Skeletal muscle satellite cell (primary cell): ENCODE data around the gene ZNF177. TPM values are rescaled to one million over a fixed set of nuclear protein-coding genes. Genes with fewer than 3 reads are reported as not detected.
"Not testable (repeated sequence)": the region's sequence is repeated elsewhere in the genome, so short reads cannot be mapped to it uniquely, and the experiment has no call there.

ENCODE experiments used
- H3K27me3 ChIP-seq: 2 replicates; pipeline ENCODE4 v1.7.0; 2013; ENCODE audit warnings: low read length; ENCODE audit not compliant: control insufficient read depth, insufficient read depth
- H3K36me3 ChIP-seq: 2 replicates; pipeline ENCODE4 v1.7.0; 2013; ENCODE audit warnings: mild to moderate bottlenecking, control low read depth, low read length; ENCODE audit not compliant: insufficient read depth
- H3K4me1 ChIP-seq: 2 replicates; pipeline ENCODE4 v1.7.0; 2013; ENCODE audit warnings: low read length; ENCODE audit not compliant: control insufficient read depth, insufficient read depth
- H3K4me2 ChIP-seq: 2 replicates; pipeline ENCODE4 v1.7.0; 2013; ENCODE audit warnings: mild to moderate bottlenecking, low read length
- H3K4me3 ChIP-seq: 2 replicates; pipeline ENCODE4 v1.7.0; 2013; ENCODE audit warnings: low read length
- H3K9ac ChIP-seq: 2 replicates; pipeline ENCODE4 v1.7.0; 2013; ENCODE audit warnings: mild to moderate bottlenecking, low read depth, low read length, moderate library complexity
- H3K9me3 ChIP-seq: replicated peaks from 2 replicates; pipeline ENCODE4 v1.7.0; 2013; ENCODE audit warnings: mild to moderate bottlenecking, control low read depth, low read length
- total RNA-seq: library from RNA; depleted of rRNA; stranded (reverse); fragments of >200 nt; gene quantifications from 2 replicates; pipeline ENCODE4 v1.2.3, GENCODE V29; 2012; rRNA removed

Gene ZNF177
- total RNA-seq = 0.44 and 0.51 TPM in 2 replicates

DNA sequence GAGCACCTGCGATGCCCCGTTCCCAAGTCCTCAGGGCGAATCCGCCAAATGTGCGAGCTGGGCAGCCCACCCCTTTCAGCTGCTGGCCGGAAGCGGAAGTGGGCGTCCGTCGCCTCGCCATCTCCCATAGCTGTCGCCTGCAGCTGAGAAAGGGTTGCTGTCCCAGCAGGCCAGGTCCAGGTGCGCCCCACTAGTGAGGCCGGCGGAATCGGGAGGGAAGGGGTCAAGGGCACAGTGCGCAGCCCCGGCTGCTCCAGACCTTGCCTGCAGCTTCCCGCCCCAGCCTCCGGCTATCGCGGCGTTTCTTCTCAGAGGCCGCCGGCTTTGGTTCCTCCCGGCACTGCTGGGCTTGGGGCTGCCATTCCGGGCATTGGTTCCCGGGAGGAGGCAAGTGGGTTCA is at the start of gene ZNF177:
ZNF177 (plus strand) TSS at position 109 of the 400 bp plus-strand sequence. CDS start 15,299 bp downstream, outside the sequence.
- Histone ChIP-seq H3K4me2 (peak within 1 kb of the TSS; percentile 75), H3K36me3 (no peaks in the 10 kb centered on the region), H3K27me3 (no peaks in the 10 kb centered on the region), H3K9me3 (peaks cover 15% of the 10 kb centered on the region), H3K9ac (peak within 1 kb of the TSS; percentile 10), H3K4me1 (no peaks in the 10 kb centered on the region), H3K4me3 (peak within 1 kb of the TSS; percentile 64)

DNA sequence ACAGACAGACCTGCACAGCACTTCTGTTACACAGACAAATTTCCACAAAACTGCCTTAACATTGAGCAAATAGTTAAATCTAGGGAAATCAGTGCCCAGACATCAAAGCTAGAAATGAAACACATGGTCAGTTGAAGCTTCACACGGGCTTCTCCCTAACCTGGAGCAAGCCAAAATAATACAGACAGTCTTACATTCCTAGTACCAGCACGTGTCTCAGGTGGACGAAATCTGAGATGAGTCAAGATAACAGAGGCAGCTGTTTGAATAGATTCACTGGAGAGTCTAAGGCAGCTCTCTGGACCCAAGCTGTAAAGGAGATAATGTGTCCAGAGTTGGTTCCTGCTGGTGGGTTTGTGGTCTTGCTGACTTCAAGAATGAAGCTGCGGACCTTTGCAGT is 49.1 kb upstream of the ZNF177 start:
- Histone ChIP-seq H3K4me1 (no peaks in the 10 kb centered on the region), H3K4me3 (no peak overlapping the region), H3K27me3 (no peaks in the 10 kb centered on the region), H3K36me3 (no peaks in the 10 kb centered on the region), H3K4me2 (no peak overlapping the region), H3K9ac (no peak overlapping the region), H3K9me3 (peaks cover 2% of the 10 kb centered on the region)

- H3K4me3 ChIP-seq = no peak overlapping the region
- peaks cover 4% of the 10 kb centered on the region for H3K4me1 ChIP-seq
- peaks cover 4% of the 10 kb centered on the region for H3K9me3 ChIP-seq
Observed at GRCh38 chr19:9321338-9321737, 41.5 kb upstream of the ZNF177 start.

DNA sequence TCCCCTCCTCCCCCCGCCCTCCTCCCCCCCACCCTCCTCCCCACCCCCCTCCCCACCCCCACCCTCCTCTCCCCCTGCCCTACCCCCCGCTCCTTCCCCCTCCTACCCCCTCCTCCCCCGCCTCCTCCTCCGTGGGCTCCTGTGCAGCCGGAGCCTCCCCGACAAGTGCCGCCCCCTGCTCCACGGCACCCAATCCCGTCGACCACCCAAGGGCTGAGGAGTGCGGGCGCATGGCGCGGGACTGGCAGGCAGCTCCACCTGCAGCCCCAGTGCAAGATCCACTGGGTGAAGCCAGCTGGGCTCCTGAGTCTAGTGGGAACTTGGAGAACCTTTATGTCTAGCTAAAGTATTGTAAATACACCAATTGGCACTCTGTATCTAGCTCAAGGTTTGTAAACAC is 41.1 kb upstream of the ZNF177 start:
- H3K27me3 ChIP-seq, H3K4me3 ChIP-seq, H3K4me1 ChIP-seq, H3K9me3 ChIP-seq, H3K9ac ChIP-seq, H3K36me3 ChIP-seq, H3K4me2 ChIP-seq: not testable (repeated sequence)

More at GRCh38 chr19:9321338-9321737, 41.5 kb upstream of the ZNF177 start:
- Histone ChIP-seq H3K4me2 (no peak overlapping the region), H3K27me3 (no peaks in the 10 kb centered on the region), H3K9ac (no peak overlapping the region), H3K36me3 (no peaks in the 10 kb centered on the region)

DNA sequence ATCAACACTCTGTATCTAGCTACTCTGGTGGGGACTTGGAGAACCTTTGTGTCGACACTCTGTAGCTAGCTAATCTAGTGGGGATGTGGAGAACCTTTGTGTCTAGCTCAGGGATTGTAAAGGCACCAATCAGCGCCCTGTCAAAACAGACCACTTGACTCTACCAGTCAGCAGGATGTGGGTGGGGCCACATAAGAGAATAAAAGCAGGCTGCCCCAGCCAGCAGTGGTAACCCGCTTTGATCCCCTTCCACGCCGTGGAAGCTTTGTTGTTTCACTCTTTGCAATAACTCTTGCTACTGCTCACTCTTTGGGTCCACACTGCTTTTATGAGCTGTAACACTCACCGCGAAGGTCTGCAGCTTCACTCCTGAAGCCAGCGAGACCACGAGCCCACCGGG is 40.6 kb upstream of the ZNF177 start:
- not testable (repeated sequence) for H3K4me2 ChIP-seq, H3K36me3 ChIP-seq, H3K4me3 ChIP-seq, H3K9ac ChIP-seq, H3K27me3 ChIP-seq, H3K9me3 ChIP-seq, H3K4me1 ChIP-seq

DNA sequence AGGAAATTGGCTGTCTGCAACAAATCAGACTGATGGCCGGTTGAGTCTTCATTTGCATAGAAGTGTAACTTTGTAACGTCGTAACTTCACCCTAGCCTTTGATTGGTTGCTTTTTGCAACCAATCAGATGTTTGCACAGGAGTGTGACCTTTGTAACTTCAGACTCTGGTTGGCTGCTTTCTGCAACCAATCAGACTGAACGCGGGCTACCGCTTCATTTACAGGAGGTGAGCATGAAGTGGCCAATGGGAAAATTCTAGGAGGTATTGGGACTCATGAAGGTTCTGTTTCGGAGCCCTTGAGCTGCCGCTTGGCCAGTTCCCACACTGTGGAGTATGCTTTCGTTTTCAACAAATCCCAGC is 39.3 kb upstream of the ZNF177 start:
- Histone ChIP-seq H3K9ac (peak overlapping the region; percentile 90), H3K27me3 (no peaks in the 10 kb centered on the region), H3K9me3 (peaks cover 6% of the 10 kb centered on the region), H3K4me3 (peak overlapping the region; percentile 97), H3K36me3 (peaks cover 2% of the 10 kb centered on the region), H3K4me2 (peak overlapping the region; percentile 88), H3K4me1 (peaks cover 4% of the 10 kb centered on the region)

DNA sequence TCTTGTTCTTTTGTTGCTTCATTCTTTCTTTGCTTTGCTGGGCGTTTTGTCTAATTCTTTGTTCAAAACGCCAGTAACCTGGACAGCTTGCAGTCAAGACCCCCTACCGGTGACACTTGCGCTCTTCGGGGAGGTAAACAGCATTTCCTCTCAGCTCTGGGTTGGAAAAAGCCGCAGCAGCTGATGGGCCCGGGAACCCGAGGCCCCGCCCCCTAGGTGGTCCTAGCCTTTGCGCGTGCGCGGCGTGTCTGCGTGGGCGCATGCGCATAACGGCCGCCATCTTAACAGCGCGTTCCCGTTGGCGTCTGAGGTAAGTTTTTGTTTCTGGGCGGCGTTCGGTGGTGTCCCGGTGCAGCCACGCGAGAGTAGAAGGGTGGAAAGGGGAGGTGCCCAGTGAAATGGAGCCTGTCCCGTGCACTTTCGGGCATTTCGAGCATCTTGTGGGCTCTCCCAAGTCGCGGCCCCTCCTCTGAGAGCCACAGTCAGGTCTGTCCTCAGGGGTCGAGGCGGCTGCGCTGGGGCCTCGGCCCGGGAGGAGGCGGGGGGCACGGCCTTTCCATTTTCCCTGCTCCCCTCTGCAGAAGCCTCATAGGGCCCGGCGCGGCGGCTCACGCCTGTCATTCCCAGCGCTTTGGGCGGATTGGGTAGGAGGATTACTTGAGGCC is 38.8 kb upstream of the ZNF177 start, which contains the start of gene ZNF559:
ZNF559 (plus strand) TSS at position 261 of the 665 bp plus-strand sequence. CDS start 14,371 bp downstream, outside the sequence.
- Histone ChIP-seq H3K4me3 (peak within 1 kb of the TSS; percentile 97), H3K27me3 (no peaks in the 10 kb centered on the region), H3K36me3 (peaks cover 4% of the 10 kb centered on the region), H3K9ac (peak within 1 kb of the TSS; percentile 90), H3K4me2 (peak within 1 kb of the TSS; percentile 88), H3K4me1 (peaks cover 4% of the 10 kb centered on the region), H3K9me3 (peaks cover 8% of the 10 kb centered on the region)

DNA sequence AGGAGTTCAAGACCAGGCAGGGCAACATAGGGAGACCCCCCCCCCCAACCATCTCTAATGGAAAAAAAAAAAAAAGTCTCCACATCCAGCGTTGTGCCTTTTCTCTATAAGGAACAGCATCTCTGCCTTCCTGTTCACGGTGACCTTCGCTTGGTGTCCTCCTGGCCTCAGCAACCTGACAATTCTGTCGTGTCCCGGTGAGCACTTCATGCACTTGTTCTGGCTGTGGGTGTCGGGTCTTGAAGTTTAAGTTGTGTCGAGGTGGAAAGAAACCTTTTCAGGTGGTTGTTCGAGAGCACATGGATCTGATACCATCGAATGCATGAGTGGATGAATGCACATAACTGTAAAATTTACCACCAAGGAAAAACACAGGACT is 38.2 kb upstream of the ZNF177 start:
- H3K36me3 ChIP-seq = peaks cover 4% of the 10 kb centered on the region
- H3K4me2 ChIP-seq = peak overlapping the region; percentile 88
- peaks cover 8% of the 10 kb centered on the region for H3K9me3 ChIP-seq
- peak overlapping the region; percentile 97 for H3K4me3 ChIP-seq
- peak overlapping the region; percentile 90 for H3K9ac ChIP-seq
- H3K27me3 ChIP-seq = no peaks in the 10 kb centered on the region
- H3K4me1 ChIP-seq = peaks cover 4% of the 10 kb centered on the region

DNA sequence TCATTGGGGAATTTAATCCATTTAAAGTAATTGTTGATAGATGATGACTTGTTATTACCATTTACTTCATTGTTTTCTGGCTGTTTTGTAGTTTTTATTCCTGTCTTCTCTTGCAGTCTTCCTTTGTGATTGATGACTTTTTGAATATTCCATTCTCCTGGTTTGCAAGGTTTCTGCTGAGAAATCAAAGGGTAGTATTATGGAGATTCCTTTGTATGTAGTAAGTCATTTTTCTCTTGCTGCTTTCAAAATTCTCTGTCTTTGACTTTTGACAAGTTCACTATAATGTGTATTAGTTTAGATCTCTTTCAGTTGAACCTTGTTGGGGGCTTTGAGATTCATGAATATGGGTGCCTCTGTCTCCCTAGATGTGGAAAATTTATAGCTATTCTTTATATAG is 32.8 kb upstream of the ZNF177 start:
- Histone ChIP-seq H3K27me3 (no peaks in the 10 kb centered on the region), H3K4me1 (no peaks in the 10 kb centered on the region), H3K9me3 (peaks cover 17% of the 10 kb centered on the region), H3K9ac (no peak overlapping the region), H3K4me2 (no peak overlapping the region), H3K36me3 (peaks cover 22% of the 10 kb centered on the region), H3K4me3 (no peak overlapping the region)

GRCh38 chr19:9342610-9343304 is 20.1 kb upstream of the ZNF177 start:
- Histone ChIP-seq H3K9me3 (peaks cover 63% of the 10 kb centered on the region), H3K4me2 (no peak overlapping the region), H3K9ac (no peak overlapping the region), H3K27me3 (no peaks in the 10 kb centered on the region), H3K4me1 (no peaks in the 10 kb centered on the region), H3K4me3 (no peak overlapping the region), H3K36me3 (peaks cover 52% of the 10 kb centered on the region)

GRCh38 chr19:9345005-9345404 is 17.8 kb upstream of the ZNF177 start:
- no peak overlapping the region for H3K4me2 ChIP-seq
- no peaks in the 10 kb centered on the region for H3K4me1 ChIP-seq
- H3K9ac ChIP-seq = no peak overlapping the region
- H3K9me3 ChIP-seq = peaks cover 65% of the 10 kb centered on the region
- no peaks in the 10 kb centered on the region for H3K27me3 ChIP-seq
- peaks cover 35% of the 10 kb centered on the region for H3K36me3 ChIP-seq
- H3K4me3 ChIP-seq = no peak overlapping the region

DNA sequence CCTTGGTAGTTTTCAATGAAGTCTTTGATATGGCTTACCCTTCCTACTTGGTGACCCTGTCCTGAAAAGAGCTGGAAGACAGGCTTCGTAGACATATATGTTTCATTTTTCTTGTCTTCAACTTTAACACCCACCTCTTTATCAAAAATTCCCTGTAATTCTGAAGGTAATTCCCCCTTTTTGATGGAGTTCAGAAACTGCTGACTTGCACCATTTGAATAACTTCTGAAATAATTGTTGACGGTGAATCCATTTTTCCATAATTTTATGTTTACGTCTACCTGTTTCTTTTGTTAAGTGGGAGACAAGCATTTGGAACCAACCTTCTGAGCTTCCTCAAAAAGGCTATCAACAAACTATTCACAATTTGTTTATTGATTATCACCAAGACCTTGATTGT is 14.6 kb upstream of the ZNF177 start:
- Histone ChIP-seq H3K27me3 (no peaks in the 10 kb centered on the region), H3K4me2 (no peak overlapping the region), H3K4me1 (no peaks in the 10 kb centered on the region), H3K4me3 (no peak overlapping the region), H3K36me3 (peaks cover 11% of the 10 kb centered on the region), H3K9ac (no peak overlapping the region), H3K9me3 (peaks cover 42% of the 10 kb centered on the region)
